DMS53 treated with DMSO at 0.1 percent for 48 hours (cell line): ENCODE data around the gene FAF1.
"Not testable (repeated sequence)": the region's sequence is repeated elsewhere in the genome, so short reads cannot be mapped to it uniquely, and the experiment has no call there.

Experiments
- DNase-seq: peaks from one replicate; lab custom pipeline; 2025; ENCODE audit not compliant: unreplicated experiment; lab: John Stamatoyannopoulos, UW

Gene FAF1

DNA sequence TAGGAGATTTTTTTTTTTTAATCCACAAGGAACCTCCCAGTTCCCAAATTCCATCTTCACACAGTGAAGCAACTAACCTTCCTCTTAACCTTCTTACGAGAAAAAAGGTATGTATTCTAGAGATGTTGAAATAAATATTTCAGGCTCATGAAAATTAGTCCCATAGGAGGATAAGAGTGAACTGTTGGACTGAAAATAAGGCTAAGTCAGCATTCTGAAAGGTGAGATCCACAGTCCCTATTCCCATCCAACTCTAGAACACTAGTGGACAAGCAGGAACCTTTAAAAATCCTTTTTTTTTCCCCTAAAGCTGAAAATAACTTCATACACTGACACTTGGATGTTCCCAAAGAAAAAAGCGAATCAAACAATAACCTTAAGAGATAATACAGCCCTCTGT, 44.4 kb downstream of the FAF1 start:
- no peak for DNase-seq

DNA sequence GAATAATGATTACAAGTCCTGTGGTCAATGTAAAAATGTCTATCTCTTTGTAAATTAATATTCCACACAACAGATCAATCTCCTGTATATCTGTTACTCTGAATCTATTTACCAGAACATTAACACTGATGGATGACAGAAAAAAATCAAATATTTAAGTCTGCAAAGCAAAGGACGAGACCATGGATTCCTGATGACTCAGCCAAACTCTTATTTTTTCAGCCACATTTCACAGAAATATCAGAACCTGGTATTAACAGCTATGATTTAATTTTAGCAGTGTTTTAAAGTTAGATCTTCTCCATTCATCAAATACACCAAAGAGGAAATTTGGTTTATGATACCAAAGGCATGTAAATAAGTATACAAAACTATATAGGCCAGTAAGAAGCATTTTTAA, 46.1 kb downstream of the FAF1 start:
- DNase-seq = no peak

DNA sequence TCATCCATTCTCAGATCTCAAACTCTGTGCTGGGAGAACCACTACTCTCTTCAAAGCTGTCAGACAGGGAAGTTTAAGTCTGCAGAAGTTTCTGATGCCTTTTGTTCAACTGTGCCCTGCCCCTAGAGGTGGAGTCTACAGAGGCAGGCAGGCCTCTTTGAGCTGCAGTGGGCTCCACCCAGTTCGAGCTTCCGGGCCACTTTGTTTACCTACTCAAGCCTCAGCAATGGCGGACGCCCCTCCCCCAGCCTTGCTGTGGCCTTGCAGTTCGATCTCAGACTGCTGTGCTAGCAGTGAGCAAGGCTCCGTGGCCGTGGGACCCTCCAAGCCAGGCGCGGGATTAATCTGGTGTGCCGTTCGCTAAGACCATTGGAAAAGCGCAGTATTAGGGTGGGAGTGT, 49.7 kb downstream of the FAF1 start:
- DNase-seq = not testable (repeated sequence)

DNA sequence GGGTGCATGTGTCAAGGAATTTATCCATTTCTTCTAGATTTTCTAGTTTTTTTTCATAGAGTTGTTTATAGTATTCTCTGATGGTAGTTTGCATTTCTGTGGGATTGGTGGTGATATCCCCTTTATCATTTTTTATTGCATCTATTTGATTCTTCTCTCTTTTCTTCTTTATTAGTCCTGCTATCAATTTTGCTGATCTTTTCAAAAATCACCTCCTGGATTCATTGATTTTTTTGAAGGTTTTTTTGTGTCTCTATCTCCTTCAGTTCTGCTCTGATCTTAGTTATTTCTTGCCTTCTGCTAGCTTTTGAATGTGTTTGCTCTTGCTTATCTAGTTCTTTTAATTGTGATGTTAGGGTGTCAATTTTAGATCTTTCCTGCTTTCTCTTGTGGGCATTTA, 52.5 kb downstream of the FAF1 start:
- not testable (repeated sequence) for DNase-seq

DNA sequence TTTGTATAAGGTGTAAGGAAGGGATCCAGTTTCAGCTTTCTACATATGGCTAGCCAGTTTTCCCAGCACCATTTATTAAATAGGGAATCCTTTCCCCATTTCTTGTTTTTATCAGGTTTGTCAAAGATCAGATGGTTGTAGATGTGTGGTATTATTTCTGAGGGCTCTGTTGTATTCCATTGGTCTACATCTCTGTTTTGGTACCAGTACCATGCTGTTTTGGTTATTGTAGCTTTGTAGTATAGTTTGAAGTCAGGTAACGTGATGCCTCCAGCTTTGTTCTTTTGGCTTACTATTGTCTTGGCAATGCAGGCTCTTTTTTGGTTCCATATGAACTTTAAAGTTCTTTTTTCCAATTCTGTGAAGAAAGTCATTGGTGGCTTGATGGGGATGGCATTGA, 54.0 kb downstream of the FAF1 start:
- not testable (repeated sequence) for DNase-seq

DNA sequence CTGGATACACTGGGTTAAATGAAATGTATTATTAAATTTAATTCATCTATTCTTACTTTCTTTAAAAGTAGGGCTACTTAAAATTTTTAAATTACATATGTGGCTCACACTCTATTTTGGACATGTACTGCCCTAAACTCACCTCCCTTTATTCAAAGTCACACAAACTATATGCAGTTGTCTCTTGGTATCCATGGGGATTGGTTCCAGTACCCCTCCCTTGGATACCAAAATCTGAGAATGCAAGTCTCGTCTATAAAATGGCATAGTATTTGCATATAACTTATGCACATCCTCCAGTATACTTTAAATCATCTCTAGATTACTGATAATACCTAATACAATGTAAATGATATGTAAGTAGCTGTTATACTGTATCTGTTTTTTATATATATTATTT, 57.6 kb downstream of the FAF1 start:
- DNase-seq = no peak

DNA sequence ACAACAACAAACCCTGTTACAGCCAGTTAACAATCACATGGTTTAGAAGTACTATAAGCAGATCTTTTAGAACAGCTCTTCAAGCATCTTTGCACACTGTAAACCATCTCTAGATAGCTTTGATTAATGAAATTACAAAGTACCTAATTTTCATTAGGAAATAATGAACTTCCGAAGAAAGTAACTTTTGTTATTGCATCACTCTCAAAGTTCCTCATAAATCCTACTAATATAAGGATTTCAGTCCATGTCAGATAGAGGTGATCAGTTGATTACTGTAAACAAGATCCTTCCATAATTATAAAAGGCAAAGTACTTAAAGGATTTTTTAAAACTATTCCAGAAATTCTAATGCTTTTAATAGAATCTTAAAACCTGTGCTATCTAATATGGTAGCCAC, 58.2 kb downstream of the FAF1 start:
- DNase-seq = no peak

DNA sequence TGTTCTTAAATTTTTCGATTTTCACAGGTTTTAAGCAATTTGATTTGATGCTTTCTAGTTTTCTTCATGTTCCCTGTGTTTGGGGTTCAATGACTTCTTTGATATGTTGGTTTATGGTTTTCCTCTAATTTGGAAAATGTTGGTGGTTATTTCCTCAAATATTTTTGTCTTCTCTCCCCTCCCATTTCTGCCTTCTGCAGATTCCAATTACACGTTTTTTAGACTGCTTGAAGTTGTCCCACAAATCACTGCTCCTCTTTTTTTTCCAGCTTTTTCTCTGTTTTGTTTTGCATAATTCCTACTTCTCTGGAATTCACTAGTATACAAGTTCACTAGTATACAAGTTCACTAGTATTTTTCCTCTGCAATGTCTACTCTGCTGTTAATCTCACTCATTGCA, 61.3 kb downstream of the FAF1 start:
- DNase-seq = no peak

DNA sequence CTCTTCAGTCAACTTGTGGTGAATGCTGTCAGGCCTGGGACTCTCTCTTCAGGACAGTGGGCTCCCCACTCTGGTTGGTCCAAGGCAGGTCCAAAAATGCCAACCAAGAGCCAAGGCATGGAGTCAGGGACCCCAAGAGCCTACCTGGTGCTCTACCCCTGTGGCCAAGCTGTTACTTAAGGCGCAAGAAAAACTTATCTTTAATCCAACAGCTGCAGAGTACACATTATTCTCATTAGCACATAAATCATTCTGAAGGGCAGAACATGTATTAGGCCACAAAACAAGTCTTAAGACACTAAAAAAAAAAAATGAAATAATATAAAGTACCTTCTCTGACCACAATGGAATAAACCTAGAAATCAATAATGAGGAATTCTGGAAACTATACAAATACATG, 65.7 kb downstream of the FAF1 start:
- no peak for DNase-seq

DNA sequence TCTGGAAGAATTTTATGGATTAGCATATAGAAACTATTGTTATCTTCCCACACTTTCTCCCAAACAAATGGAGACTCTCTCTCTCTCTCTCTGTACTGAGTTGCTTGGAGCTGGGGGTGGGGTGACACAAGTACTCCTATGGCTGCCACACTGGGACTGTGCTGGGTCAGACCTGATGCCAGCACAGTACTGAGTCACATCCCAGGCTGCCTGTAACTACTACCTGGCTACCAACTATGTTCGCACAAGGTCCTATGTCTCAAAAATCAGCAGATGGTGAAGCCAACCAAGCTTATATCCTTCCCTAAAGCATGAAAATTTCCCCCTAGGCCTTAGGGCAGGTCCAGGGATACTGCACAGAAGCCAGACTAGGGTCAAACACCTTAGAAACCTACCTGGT, 66.6 kb downstream of the FAF1 start:
- DNase-seq = no peak

DNA sequence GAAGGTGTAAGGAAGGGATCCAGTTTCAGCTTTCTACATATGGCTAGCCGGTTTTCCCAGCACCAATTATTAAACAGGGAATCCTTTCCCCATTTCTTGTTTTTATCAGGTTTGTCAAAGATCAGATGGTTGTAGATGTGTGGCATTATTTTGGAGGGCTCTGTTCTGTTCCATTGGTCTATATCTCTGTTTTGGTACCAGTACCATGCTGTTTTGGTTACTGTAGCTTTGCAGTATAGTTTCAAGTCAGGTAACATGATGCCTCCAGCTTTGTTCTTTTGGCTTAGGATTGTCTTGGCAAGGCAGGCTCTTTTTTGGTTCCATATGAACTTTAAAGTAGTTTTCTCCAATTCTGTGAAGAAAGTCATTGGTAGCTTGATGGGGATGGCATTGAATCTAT, 72.5 kb downstream of the FAF1 start:
- DNase-seq = not testable (repeated sequence)

DNA sequence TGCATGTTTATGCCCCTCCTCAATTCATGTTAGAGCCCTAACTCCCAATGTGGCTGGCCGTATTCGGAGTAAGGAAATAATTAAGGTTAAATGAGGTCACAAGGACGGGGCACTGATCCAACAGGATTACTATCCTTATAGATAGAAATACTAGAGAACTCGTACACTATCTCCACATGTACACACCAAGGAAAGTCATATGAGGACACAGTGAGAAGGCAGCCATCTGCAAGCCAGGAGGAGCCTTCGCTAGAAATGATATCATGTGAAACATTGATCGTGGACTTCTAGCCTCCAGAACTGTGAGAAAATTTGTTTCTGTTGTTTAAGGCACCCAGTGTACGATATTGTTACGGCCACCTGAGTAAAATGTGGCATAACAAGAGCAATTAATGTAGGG, 79.7 kb downstream of the FAF1 start:
- DNase-seq = no peak

DNA sequence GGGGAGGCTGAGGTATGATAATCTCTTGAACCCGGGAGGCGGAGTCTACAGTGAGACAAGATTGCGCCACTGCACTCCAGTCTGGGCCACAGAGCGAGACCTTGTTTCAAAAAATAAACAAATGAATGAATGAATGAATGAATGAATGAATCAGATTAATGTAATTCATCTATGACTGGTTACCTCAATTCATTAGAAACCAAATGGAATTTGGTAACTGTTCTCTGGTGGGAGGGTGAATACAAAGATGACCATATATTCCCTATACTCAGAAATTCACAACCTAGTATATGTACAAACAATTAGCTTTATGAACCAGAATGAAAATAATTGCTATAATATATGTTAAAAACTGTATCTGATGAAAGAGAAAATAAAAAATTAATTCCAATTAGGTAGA, 80.9 kb downstream of the FAF1 start:
- no peak for DNase-seq

DNA sequence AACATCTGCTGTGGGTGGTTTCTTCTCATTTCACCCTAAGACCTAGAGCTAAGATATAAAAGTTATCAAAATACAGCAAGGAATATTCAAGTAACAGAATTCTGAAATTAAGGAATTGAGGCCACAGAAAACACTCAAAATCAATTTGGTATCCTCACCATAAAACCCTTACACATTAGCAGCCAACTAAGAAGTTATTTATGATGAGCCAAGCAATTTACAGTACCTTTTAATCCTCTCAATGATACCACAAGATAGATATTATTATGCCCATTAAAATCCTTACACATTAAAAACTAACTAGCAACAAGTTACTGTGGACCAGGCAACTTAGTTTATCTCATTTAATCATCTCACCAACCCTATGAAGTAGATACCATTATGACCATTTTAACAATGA, 81.6 kb downstream of the FAF1 start:
- no peak for DNase-seq

DNA sequence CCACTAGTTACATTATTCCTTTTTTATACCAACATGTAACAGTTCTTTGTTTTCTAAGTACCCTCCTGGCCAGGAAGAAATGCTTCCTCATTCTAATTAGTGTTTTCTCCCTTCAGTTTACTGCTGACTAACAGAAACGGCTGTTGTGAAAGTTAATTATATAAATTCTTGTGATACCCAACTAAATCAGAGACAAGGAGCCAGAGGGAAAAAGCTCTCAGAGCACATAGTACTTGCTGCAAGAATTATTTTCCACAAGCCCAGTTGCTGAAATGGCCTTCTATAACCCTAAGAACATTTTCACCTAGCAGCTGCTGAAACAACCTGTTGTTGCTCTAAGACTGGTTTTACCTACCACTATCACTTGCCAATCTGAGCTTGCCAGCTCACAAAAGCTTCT, 82.4 kb downstream of the FAF1 start:
- DNase-seq = no peak

DNA sequence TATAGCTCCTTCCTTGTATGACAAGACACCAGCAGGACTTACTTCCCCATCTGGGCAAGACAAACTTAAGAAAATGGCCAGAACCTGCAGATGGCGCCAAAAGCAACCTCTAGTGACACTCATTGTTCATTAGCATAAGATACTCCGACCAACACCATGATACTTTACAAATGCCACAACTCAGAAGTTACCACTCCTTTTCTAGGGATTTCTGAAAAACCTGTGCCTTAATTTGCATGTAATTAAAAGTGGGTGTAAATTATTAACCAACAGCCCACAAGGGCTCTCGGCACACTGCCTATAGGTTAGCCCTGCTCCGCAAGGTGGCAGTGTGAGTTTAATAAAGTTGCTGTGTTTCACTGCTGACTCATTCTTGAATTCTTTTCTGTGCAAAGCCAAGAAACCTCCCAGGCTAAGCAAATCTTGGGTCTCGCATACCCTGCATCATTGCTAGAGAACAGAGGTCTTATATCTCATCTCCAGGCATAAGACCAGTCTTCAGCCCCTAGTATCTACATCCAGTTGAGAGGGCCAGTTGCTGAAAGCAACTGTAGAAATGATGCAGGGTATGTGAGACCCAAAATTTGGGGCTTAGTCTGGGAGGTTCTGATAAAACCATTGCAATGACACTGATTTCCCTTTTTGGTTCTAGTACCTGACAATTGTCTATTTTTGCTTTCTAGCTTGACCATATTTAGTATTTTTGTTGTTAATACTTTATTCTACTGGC, 86.4 kb downstream of the FAF1 start:
- peak; percentile 50 for DNase-seq

DNA sequence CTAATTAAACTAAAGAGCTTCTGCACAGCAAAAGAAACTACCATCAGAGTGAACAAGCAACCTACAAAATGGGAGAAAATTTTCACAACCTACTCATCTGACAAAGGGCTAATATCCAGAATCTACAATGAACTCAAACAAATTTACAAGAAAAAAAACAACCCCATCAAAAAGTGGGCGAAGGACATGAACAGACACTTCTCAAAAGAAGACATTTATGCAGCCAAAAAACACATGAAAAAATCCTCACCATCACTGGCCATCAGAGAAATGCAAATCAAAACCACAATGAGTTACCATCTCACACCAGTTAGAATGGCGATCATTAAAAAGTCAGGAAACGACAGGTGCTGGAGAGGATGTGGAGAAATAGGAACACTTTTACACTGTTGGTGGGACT, 95.2 kb downstream of the FAF1 start:
- DNase-seq = not testable (repeated sequence)

DNA sequence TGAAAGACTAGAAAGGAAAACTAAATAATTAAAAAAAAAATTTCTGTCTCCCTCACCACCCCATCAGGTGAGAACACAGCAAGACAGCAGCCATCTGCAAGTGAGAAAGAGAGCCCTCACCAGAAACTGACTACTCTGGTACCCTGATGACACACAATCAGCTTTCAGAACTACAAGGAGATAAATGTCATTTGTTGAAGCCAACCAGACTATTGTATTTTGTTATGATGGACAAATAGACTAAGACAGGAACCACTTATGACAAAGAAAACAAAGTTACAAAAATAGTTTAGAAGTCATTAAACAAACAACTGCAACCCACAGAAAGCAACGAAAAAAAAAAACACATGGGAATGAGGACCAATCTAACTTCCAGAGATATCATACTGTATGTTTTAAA, 98.3 kb downstream of the FAF1 start:
- DNase-seq = no peak

DNA sequence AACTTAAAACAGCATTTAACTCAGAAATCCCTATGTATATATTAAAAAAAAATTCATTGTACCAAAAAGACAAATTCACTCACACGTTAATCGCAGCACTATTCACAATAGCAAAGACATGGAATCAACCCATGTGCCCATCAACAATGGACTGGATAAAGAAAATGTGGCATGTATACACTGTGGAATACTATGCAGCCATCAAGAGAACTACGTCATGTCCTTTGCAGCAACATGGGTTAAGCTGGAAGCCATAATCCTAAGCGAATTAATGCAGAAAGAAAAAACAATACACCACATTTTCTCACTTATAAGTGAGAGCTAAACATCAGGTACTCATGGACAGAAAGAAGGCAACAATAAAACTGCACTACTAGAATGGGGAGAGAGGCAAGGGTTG, 99.4 kb downstream of the FAF1 start:
- DNase-seq = no peak

DNA sequence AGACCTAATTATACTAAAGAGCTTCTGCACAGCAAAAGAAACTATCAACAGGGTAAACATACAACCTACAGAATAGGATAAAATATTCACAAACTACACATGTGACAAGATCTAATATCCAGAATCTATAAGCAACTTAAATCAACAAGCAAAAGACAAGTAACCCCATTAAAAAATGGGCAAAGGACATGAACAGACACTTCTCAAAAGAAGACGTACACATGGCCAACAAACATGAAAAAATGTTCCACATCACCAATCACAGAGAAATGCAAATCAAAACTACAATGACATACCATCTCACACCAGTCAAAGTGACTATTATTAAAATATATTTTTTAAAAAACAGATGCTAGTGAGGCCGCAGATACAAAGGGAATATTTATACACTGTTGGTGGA, 99.8 kb downstream of the FAF1 start:
- no peak for DNase-seq

DNA sequence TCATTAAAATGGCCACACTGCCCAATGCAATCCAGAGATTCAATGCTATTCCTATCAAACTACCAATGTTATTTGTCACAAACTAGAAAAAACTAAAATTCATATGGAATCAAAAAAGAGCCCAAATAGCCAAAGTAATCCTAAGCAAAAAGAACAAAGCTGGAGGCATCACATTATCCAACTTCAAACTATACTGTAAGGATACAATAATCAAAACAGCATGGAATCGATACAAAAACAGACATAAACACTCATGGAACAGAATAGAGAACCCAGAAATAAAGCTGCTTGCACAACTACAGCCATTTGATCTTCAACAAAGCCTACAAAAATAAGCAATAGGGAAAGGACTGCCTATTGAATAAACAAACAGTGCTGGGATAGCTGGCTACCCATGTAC, 100.4 kb downstream of the FAF1 start:
- DNase-seq = no peak

DNA sequence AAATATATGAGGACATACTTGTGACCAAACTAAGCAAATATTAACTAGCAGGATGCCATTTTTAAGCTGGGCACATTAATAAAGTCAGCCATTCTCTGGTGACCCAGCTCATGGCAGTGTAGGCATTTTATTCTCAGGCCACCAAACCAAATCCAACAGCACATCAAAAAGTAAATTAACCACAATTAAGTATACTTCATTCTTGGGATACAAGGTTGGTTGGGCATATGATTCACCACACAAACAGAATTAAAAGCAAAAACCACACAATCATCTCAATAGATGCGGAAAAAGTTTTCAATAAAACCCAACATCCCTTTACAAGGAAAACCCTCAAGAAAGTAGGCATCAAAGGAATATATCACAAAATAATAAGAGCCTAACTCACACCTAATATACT, 101.3 kb downstream of the FAF1 start:
- DNase-seq = no peak

DNA sequence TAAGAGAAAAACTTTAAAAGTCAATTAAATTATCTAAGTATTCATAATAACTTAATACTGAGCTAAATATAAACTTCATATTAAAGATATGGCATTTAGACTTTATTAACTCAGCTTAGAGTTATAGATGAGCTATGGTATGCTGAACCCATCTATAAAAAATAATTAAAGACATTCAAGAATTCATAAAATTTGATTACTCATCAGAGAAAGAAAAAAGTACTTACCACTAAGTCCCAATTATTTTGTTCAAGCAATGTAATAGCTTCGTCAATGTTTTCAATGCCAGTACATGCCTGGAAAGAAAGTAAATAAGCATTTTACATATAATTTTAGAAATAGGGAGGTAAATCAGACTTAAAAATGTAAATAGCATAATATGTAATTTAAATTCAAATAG, 102.4 kb downstream of the FAF1 start:
- no peak for DNase-seq

DNA sequence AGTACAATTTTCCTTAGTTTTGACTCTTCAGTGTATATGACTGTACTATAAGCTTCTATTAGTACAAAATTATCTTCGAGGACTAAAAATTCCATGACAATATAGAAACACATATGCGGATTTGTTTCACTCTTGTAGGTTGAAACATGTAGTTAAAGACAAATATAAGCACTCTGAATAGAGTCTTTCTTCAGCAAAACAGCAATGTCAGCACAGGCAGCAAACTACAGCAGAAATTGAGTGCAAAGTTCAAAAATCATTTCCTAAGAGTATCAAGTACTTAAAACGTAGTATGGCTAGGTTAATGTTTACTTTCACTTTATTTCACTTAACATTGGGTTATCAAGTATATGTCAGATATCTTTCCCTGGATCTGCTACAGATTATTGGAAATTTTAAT, 106.7 kb downstream of the FAF1 start:
- DNase-seq = no peak
